ENCODE results near the gene ABCG2. TPM values are rescaled to one million over a fixed set of nuclear protein-coding genes. Genes with fewer than 3 reads are reported as not detected.

Gene ABCG2
- total RNA-seq, 3 donors from 2014 or later (not counting 1 experiment from before 2014, with no cell fraction given) = 0.19 to 0.73 (median 0.61) TPM

- 78% methylated on average over 2 of the region's 2 CpGs for WGBS (ENCODE audit: insufficient coverage)
- H3K27me3 ChIP-seq (ENCODE audit: control insufficient read depth, insufficient read depth, low read length) = no peaks in the 10 kb centered on the region
- no peaks in the 10 kb centered on the region for H3K36me3 Mint-ChIP-seq
- DNase-seq (no peak), ATAC-seq (no peak)
- no peaks in the 10 kb centered on the region for H3K9me3 ChIP-seq (ENCODE audit: control insufficient read depth, insufficient read depth, low read length)
- H3K4me3 ChIP-seq (ENCODE audit: low read length) = no peak overlapping the region
- no peaks in the 10 kb centered on the region for H3K36me3 ChIP-seq (ENCODE audit: control insufficient read depth, insufficient read depth, low read length)
- H3K4me1 Mint-ChIP-seq = no peaks in the 10 kb centered on the region
- no peak for TF ChIP-seq CTCF (IDR thresholded peaks at IDR 0.05)
- no peaks in the 10 kb centered on the region for H3K4me1 ChIP-seq (ENCODE audit: control insufficient read depth, insufficient read depth, low read length)
- no peaks in the 10 kb centered on the region for H3K27me3 Mint-ChIP-seq (ENCODE audit: low read depth in 2 of 2)
- H3K9me3 Mint-ChIP-seq = no peaks in the 10 kb centered on the region
- no peak overlapping the region for H3K27ac Mint-ChIP-seq
- H3K4me3 Mint-ChIP-seq = no peak overlapping the region
- intact Hi-C loops (cut with micrococcal nuclease) = no loop called here
- H3K27ac ChIP-seq (ENCODE audit: low read length) = no peak overlapping the region
Observed at GRCh38 chr4:88097301-88097700, 61.1 kb downstream of the ABCG2 start.

GRCh38 chr4:88093874-88094273, 64.6 kb downstream of the ABCG2 start:
- H3K36me3 Mint-ChIP-seq = no peaks in the 10 kb centered on the region
- DNase-seq (no peak), ATAC-seq (no peak)
- intact Hi-C loops (cut with micrococcal nuclease) = no loop called here
- Histone ChIP-seq H3K36me3 (ENCODE audit: control insufficient read depth, insufficient read depth, low read length) (no peaks in the 10 kb centered on the region), H3K9me3 (ENCODE audit: control insufficient read depth, insufficient read depth, low read length) (no peaks in the 10 kb centered on the region), H3K27ac (ENCODE audit: low read length) (no peak overlapping the region), H3K27me3 (ENCODE audit: control insufficient read depth, insufficient read depth, low read length) (no peaks in the 10 kb centered on the region), H3K4me1 (ENCODE audit: control insufficient read depth, insufficient read depth, low read length) (no peaks in the 10 kb centered on the region), H3K4me3 (ENCODE audit: low read length) (no peak overlapping the region)
- H3K4me3 Mint-ChIP-seq = no peak overlapping the region
- H3K4me1 Mint-ChIP-seq = no peaks in the 10 kb centered on the region
- no peaks in the 10 kb centered on the region for H3K9me3 Mint-ChIP-seq
- WGBS (ENCODE audit: insufficient coverage) = 100% methylated on average over 3 of the region's 5 CpGs
- H3K27ac Mint-ChIP-seq = no peak overlapping the region
- H3K27me3 Mint-ChIP-seq (ENCODE audit: low read depth in 2 of 2) = no peaks in the 10 kb centered on the region
- TF ChIP-seq CTCF (IDR thresholded peaks at IDR 0.05) = no peak

GRCh38 chr4:88091378-88091777, 67.1 kb downstream of the ABCG2 start:
- H3K9me3 ChIP-seq (ENCODE audit: control insufficient read depth, insufficient read depth, low read length) = no peaks in the 10 kb centered on the region
- Mint-ChIP-seq H3K4me3 (no peak overlapping the region), H3K9me3 (no peaks in the 10 kb centered on the region), H3K27ac (no peak overlapping the region), H3K27me3 (ENCODE audit: low read depth in 2 of 2) (no peaks in the 10 kb centered on the region), H3K4me1 (no peaks in the 10 kb centered on the region), H3K36me3 (no peaks in the 10 kb centered on the region)
- H3K4me1 ChIP-seq (ENCODE audit: control insufficient read depth, insufficient read depth, low read length) = no peaks in the 10 kb centered on the region
- WGBS (ENCODE audit: insufficient coverage) = 82% methylated on average over 2 of the region's 3 CpGs
- no peak for DNase-seq
- H3K27me3 ChIP-seq (ENCODE audit: control insufficient read depth, insufficient read depth, low read length) = no peaks in the 10 kb centered on the region
- H3K4me3 ChIP-seq (ENCODE audit: low read length) = no peak overlapping the region
- intact Hi-C loops (cut with micrococcal nuclease) = no loop called here
- H3K36me3 ChIP-seq (ENCODE audit: control insufficient read depth, insufficient read depth, low read length) = no peaks in the 10 kb centered on the region
- H3K27ac ChIP-seq (ENCODE audit: low read length) = no peak overlapping the region
- no peak for TF ChIP-seq CTCF (IDR thresholded peaks at IDR 0.05)
- ATAC-seq = no peak

GRCh38 chr4:88090898-88091297, 67.5 kb downstream of the ABCG2 start:
- Histone ChIP-seq H3K36me3 (ENCODE audit: control insufficient read depth, insufficient read depth, low read length) (no peaks in the 10 kb centered on the region), H3K4me1 (ENCODE audit: control insufficient read depth, insufficient read depth, low read length) (no peaks in the 10 kb centered on the region), H3K27me3 (ENCODE audit: control insufficient read depth, insufficient read depth, low read length) (no peaks in the 10 kb centered on the region), H3K4me3 (ENCODE audit: low read length) (no peak overlapping the region), H3K9me3 (ENCODE audit: control insufficient read depth, insufficient read depth, low read length) (no peaks in the 10 kb centered on the region), H3K27ac (ENCODE audit: low read length) (no peak overlapping the region)
- no peak for ATAC-seq
- Mint-ChIP-seq H3K4me1 (no peaks in the 10 kb centered on the region), H3K27ac (no peak overlapping the region), H3K27me3 (ENCODE audit: low read depth in 2 of 2) (no peaks in the 10 kb centered on the region), H3K9me3 (no peaks in the 10 kb centered on the region), H3K36me3 (no peaks in the 10 kb centered on the region), H3K4me3 (no peak overlapping the region)
- no peak for TF ChIP-seq CTCF (IDR thresholded peaks at IDR 0.05)
- intact Hi-C loops (cut with micrococcal nuclease) = no loop called here
- no peak for DNase-seq
